Activated T-cell treated with anti-CD3 and anti-CD28 coated beads, Interleukin-2, amount 50 U/mL, for 24 hours (primary cell): ENCODE data around the gene TMEM30B.
"Not testable (repeated sequence)": the region's sequence is repeated elsewhere in the genome, so short reads cannot be mapped to it uniquely, and the experiment has no call there.

ENCODE experiments used
- DNase-seq: peaks from one replicate; pipeline ENCODE4 v3.0.0-alpha.2; 2020
- H3K27ac Mint-ChIP-seq: 2 replicates; pipeline ENCODE4 v1.8.0; 2020; ENCODE audit warnings: mild to moderate bottlenecking, mixed read lengths
- H3K27me3 Mint-ChIP-seq: 2 replicates; pipeline ENCODE4 v1.8.0; 2020; ENCODE audit warnings: mixed read lengths
- H3K36me3 Mint-ChIP-seq: 2 replicates; pipeline ENCODE4 v1.8.0; 2020; ENCODE audit warnings: low read depth, mixed read lengths
- H3K4me1 Mint-ChIP-seq: 2 replicates; pipeline ENCODE4 v1.8.0; 2020; ENCODE audit warnings: low read depth, mixed read lengths
- H3K4me3 Mint-ChIP-seq: 2 replicates; pipeline ENCODE4 v1.8.0; 2020; ENCODE audit warnings: mild to moderate bottlenecking, moderate library complexity, mixed read lengths
- H3K9me3 Mint-ChIP-seq: 2 replicates; pipeline ENCODE4 v1.8.0; 2020; ENCODE audit warnings: mixed read lengths

Gene TMEM30B

DNA sequence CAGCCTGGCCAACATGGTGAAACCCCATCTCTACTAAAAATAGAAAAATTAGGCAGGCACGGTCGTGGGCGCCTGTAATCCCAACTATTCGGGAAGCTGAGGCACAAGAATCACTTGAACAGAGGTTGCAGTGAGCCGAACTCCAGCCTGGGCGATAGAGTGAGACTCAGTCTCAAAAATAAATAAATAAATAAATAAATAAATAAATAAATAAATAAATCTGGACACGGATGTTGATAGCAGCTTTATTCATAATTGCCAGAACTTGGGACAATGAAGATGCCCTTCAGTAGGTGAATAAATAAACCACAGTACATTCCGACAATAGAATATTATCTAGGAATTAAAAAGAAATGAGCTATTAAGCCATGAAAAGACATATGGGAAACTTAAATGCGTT is 31.1 kb downstream of the TMEM30B start:
- no peak for DNase-seq
- Mint-ChIP-seq H3K27ac (no peak overlapping the region), H3K9me3 (no peaks in the 10 kb centered on the region), H3K36me3 (no peaks in the 10 kb centered on the region), H3K27me3 (peaks cover 13% of the 10 kb centered on the region), H3K4me3 (no peak overlapping the region), H3K4me1 (peaks cover 8% of the 10 kb centered on the region)

DNA sequence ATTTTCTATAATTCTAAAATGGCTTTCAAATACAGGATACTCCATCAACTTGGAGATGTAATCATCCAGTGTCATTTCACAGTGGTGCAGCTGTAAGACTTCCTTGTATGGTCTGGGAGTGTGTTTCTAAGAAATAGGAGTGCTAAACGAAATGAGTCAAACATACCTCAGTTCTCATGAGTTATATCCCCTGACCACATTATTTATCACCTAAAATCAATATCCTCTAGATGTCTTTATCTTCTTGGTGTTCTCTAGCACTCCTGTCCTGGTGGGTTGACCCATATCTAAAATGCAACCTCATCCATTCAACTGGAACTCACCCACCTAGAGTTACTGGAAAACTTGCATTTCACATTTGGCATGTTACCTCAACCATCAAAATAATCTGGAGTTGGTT is 33.2 kb downstream of the TMEM30B start:
- H3K27ac Mint-ChIP-seq = no peak overlapping the region
- peaks cover 8% of the 10 kb centered on the region for H3K4me1 Mint-ChIP-seq
- DNase-seq = no peak
- no peaks in the 10 kb centered on the region for H3K36me3 Mint-ChIP-seq
- H3K9me3 Mint-ChIP-seq = no peaks in the 10 kb centered on the region
- peaks cover 11% of the 10 kb centered on the region for H3K27me3 Mint-ChIP-seq
- H3K4me3 Mint-ChIP-seq = no peak overlapping the region

DNA sequence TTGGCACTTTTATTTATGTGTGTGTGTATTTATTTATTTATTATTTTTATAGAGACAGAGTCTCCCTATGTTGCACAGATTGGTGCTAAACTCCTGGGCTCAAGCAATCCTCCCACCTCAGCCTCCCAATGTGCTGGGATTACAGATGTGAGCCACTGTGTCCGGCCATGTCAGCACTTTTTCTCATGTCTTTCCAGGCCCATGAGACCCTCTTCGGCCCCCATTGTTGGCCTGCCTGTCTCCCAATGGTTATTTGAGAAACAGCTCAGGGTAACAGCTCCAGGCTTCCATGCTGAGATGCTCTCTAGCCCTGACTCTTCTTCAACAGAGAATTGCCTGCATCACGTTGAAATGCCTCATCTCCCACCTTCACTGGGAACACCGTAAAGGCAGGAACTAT is 34.4 kb downstream of the TMEM30B start:
- peaks cover 13% of the 10 kb centered on the region for H3K27me3 Mint-ChIP-seq
- no peak overlapping the region for H3K27ac Mint-ChIP-seq
- H3K36me3 Mint-ChIP-seq = no peaks in the 10 kb centered on the region
- H3K9me3 Mint-ChIP-seq = peaks cover under 1% of the 10 kb centered on the region
- H3K4me3 Mint-ChIP-seq = no peak overlapping the region
- DNase-seq = no peak
- peaks cover 5% of the 10 kb centered on the region for H3K4me1 Mint-ChIP-seq

DNA sequence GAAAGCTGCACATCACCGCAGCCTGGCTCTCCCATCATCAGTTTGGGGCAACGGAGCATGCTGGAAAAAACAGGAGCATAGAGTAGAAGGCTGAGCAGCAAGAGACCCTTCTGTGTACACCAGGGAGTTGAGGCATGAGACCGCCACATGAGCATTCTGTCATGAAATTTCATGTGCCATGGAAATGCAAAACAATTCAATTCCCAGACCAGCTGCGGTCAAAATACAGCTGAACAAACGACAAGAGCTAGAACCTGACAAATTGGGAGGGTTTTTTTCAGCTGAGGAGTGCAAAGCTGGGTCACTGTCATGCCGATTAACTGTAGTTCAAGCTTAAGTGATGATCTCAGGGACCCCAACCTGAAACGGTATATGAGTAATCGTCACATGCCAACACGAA is 37.1 kb downstream of the TMEM30B start:
- H3K36me3 Mint-ChIP-seq = no peaks in the 10 kb centered on the region
- H3K27me3 Mint-ChIP-seq = peaks cover 15% of the 10 kb centered on the region
- peaks cover 5% of the 10 kb centered on the region for H3K4me1 Mint-ChIP-seq
- DNase-seq = no peak
- no peak overlapping the region for H3K27ac Mint-ChIP-seq
- H3K9me3 Mint-ChIP-seq = peaks cover 15% of the 10 kb centered on the region
- H3K4me3 Mint-ChIP-seq = no peak overlapping the region

DNA sequence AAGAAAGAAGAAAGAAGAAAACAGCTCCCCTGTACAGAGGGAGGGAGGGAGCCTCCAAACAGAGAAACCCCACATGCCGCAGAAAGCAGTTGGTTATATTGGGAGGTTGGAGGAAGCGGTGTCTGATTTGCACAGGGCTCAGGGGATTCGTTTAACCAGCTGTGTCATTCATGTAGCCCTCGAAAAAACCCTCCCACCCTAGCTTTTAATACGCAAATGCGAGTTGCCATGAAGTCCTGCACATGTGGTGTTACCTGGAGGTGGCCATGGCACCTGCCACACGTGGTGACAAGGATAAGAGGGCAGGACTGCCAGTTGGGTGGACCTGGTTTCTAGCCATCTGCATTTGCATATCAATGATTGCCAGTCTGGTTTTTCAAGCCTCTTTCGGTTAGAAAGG is 40.9 kb downstream of the TMEM30B start:
- Mint-ChIP-seq H3K36me3 (no peaks in the 10 kb centered on the region), H3K27me3 (peaks cover 23% of the 10 kb centered on the region), H3K4me1 (no peaks in the 10 kb centered on the region), H3K4me3 (no peak overlapping the region), H3K27ac (no peak overlapping the region), H3K9me3 (peaks cover 15% of the 10 kb centered on the region)
- DNase-seq = no peak

DNA sequence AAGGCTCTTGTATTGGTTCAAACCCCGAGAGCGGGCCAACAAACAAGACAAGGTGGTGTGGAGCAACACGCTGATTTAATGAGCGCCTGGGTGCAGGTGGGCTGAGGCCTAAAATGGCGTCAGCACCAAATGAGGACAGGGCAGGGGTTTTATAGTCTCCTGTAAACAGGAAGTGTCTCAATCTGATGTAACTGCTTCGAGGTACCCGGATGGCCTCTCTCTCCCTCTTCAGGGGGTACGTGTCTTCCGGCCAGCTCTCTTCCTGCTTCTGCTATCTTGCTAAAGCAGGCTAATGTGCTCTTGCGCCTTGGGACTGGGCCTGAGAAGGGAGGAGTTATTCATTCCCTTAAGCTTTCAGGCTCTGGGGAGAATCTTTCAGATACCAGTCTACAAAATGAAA is 41.9 kb downstream of the TMEM30B start:
- not testable (repeated sequence) for H3K27ac Mint-ChIP-seq, H3K4me3 Mint-ChIP-seq, H3K36me3 Mint-ChIP-seq, DNase-seq, H3K4me1 Mint-ChIP-seq
- peaks cover 15% of the 10 kb centered on the region for H3K9me3 Mint-ChIP-seq
- peaks cover 31% of the 10 kb centered on the region for H3K27me3 Mint-ChIP-seq

DNA sequence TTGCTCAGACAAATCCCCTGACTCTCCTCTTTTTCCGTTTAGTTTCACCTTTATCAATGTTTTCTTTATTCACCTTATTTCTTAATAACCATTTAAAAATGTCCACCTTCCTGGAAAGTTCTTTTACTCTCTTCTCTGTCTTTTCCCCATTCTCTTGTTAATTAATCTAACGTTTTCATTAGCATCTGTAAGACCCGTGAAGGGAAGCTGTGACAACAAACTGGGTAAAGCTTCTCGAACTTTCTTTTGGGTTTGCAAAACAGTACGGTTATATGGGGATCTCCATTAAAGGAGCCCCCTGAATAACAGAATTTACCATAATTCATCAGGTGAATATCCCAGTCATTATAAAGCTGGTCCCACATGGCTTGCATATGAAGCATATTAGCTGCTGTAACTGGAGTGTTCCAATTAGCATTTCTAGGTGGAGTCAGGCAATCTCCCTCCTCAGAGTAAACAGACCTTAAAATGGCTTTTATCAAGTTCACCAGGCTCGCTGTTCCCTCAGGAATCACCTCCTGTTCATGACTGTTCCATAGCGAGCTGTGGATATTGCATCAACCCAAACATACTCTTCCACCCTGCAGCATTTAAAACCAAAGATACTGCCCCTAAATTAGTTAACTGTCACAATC is 42.4 kb downstream of the TMEM30B start:
- Mint-ChIP-seq H3K4me3 (no peak overlapping the region), H3K27me3 (peaks cover 34% of the 10 kb centered on the region), H3K4me1 (peaks cover 2% of the 10 kb centered on the region), H3K36me3 (no peaks in the 10 kb centered on the region), H3K27ac (no peak overlapping the region), H3K9me3 (peaks cover 15% of the 10 kb centered on the region)
- no peak for DNase-seq

DNA sequence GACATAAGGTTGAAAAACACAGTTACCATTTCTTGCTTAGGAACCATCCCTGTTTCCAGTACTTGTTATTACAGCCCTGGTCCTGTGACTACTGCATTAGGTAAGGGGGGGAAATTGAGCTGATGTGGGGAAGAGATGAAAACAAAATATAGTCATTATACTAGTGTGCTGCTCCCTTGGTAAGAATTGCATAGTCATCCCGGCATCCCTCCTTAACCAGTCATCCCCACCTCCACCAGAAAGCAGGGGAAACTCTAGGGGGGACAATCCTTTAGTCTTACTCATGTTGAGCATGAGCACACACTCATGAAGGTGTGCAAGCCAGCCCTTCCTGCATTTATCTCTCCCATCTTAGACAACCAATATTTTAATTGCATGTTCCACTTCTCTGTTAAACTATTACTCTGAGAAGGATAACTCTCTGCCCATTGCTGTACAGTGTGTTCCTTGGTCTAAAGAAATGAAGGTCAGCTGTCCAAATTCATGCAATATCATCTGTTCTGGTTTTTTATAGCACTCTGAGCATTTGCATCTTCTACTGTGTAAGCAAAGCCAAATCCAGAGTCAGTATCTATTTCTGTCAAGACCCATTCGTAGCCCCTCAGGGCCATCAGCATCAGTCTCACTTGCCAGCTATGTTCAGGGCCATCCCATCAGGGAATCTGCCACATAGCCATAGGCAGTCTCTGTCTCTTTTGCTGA is 46.8 kb downstream of the TMEM30B start:
- peaks cover 45% of the 10 kb centered on the region for H3K27me3 Mint-ChIP-seq
- no peaks in the 10 kb centered on the region for H3K9me3 Mint-ChIP-seq
- no peak overlapping the region for H3K4me3 Mint-ChIP-seq
- no peak for DNase-seq
- H3K27ac Mint-ChIP-seq = no peak overlapping the region
- peaks cover 5% of the 10 kb centered on the region for H3K4me1 Mint-ChIP-seq
- no peaks in the 10 kb centered on the region for H3K36me3 Mint-ChIP-seq

DNA sequence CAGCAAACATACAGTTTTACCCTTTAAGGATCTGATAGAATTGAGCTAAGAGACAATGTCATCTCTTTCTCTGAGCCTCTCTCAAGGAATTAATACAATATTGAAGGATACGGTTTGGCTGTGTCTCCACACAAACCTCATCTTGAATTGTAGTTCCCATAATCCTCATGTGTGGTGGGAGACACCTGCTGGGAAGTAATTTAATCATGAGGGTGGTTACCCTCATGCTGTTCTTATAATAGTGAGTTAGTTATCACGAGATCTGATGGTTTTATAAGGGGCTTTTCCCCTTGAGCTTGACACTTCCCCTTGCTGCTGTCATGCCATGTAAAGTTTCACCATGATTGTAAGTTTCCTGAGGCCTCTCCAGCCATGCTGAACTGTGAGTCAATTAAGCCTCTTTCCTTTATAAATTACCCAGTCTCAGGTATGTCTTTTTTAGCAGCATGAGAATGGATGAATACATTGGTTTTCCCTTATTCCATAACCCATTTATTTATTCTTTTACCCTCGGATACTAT is 47.6 kb downstream of the TMEM30B start:
- no peak overlapping the region for H3K4me3 Mint-ChIP-seq
- H3K27me3 Mint-ChIP-seq = peaks cover 47% of the 10 kb centered on the region
- no peaks in the 10 kb centered on the region for H3K9me3 Mint-ChIP-seq
- DNase-seq = no peak
- H3K36me3 Mint-ChIP-seq = no peaks in the 10 kb centered on the region
- H3K4me1 Mint-ChIP-seq = peaks cover 5% of the 10 kb centered on the region
- H3K27ac Mint-ChIP-seq = no peak overlapping the region

DNA sequence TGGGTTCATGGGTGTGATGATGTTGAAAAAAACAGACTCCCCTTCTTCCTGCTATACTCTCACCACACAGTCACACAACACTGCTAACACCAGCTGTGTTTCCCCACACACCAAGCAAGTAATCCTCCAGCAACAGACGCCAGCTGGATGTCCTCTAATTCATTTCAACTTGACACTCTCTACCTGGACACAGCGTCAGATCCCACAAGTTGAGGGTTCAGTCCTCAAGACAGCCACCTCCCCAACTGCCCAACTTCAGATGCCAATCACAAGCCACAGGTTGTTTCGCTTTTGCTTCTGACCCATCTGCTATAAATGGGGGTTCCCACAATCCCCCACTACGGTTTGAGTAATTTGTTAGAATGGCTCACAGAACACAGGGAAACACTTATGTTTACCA is 49.3 kb downstream of the TMEM30B start:
- H3K4me1 Mint-ChIP-seq = peaks cover 5% of the 10 kb centered on the region
- no peak for DNase-seq
- H3K27ac Mint-ChIP-seq = no peak overlapping the region
- H3K36me3 Mint-ChIP-seq = no peaks in the 10 kb centered on the region
- peaks cover 51% of the 10 kb centered on the region for H3K27me3 Mint-ChIP-seq
- no peaks in the 10 kb centered on the region for H3K9me3 Mint-ChIP-seq
- no peak overlapping the region for H3K4me3 Mint-ChIP-seq

DNA sequence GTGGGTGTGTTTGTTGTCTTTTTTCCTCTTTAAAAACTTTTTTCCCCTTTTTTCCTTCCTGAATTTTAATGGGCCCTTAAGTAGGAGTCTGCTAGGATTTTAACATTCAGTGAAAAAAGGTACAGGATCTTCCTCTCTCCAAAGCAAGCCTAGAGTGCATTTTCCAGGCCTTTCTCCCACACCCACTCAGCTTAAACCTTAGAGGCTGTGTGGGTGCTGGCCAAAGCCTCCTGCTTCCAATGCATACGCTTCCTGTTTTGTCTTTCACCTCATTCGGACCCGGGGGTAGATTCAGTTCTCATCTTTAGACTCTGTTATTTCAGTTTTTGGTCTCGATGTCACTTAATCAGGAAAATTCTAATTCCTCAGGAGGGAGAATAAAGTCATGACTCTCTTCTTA is 51.2 kb downstream of the TMEM30B start:
- Mint-ChIP-seq H3K36me3 (no peaks in the 10 kb centered on the region), H3K9me3 (no peaks in the 10 kb centered on the region), H3K4me1 (peaks cover 9% of the 10 kb centered on the region), H3K4me3 (no peak overlapping the region), H3K27ac (no peak overlapping the region), H3K27me3 (peaks cover 44% of the 10 kb centered on the region)
- DNase-seq = no peak

DNA sequence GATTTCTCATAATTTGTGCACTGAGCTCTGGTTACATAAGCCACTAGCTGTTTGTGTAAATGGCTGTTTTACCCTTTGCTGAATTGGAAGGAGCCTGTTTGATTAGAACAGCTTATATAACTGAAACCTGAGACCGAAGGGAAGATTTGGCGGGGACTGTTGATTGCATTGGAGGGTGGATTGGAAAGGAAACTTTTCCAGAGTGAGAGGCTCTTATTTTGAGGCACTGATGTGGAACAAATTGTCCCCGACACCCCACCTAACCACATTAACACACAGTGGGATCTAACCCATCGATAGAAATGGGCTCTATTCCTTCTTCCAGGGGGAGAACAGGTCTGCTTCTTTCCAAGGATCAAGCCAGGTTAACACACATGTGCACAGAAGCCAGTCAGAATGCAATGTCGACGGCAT is 51.7 kb downstream of the TMEM30B start:
- Mint-ChIP-seq H3K9me3 (no peaks in the 10 kb centered on the region), H3K27me3 (peaks cover 39% of the 10 kb centered on the region), H3K27ac (no peak overlapping the region)

DNA sequence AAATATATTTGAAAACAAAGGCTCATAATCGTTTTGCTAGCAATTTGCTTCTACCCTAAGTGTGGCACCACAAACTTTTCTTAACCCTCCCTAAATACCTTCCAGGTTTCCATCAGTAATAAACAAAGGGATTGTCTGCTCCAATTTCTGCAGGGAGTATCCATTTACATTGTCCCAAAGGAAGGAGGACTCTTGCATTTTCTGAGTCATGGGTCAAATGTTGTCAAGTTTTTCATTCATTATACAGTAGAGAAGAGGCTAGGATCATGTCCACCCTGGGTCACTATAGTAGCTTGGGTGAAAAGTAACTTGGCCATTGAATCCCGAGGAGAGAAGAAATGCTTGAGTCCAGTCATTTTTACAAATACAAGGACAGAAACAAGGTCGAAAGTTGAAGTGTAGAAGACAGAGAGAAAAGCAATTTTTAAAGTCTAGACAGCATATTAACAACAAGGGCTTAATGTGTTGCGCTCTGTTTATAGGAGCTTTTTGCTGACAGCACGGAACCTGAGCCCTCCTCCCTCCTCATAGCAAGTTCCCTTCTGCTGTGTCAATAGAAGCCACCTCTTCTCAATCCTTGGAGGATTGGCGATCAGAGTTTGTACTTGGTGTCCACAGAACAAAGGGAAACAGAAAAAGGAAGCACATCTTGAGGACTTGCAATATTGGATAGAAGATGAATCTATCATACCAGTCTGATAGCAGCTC is 53.1 kb downstream of the TMEM30B start:
- no peaks in the 10 kb centered on the region for H3K9me3 Mint-ChIP-seq
- H3K4me3 Mint-ChIP-seq = no peak overlapping the region

More for the DNA sequence above, 51.7 kb downstream of the TMEM30B start:
- Mint-ChIP-seq H3K4me3 (no peak overlapping the region), H3K4me1 (peaks cover 9% of the 10 kb centered on the region), H3K36me3 (no peaks in the 10 kb centered on the region)
- no peak for DNase-seq

More for the DNA sequence above, 53.1 kb downstream of the TMEM30B start:
- DNase-seq = no peak
- peaks cover 3% of the 10 kb centered on the region for H3K4me1 Mint-ChIP-seq
- no peak overlapping the region for H3K27ac Mint-ChIP-seq
- no peaks in the 10 kb centered on the region for H3K36me3 Mint-ChIP-seq
- H3K27me3 Mint-ChIP-seq = peaks cover 43% of the 10 kb centered on the region
